DND-41 (cell line): ENCODE measurements around the gene CAPRIN2.

Experiments used
- ATAC-seq: fragments of 200-7000 bp; cut with Tn5 transposase; 3 replicates; pipeline ENCODE4 v1.9.1; 2021; ENCODE audit warnings: low read depth; ENCODE audit not compliant: insufficient read depth
- DNase-seq: peaks from one replicate; pipeline ENCODE4 v3.0.0-alpha.2; 2020
- H2AFZ ChIP-seq: 2 replicates; pipeline ENCODE4 v1.6.0; 2012; ENCODE audit warnings: low read depth, low read length
- H3K27ac ChIP-seq: 2 replicates; pipeline ENCODE4 v1.5.1; 2012; ENCODE audit warnings: low read length, inconsistent platforms
- H3K27me3 ChIP-seq: fragments of 200-600 bp; sonication (generic); 2 replicates; pipeline ENCODE4 v1.6.0; 2012; ENCODE audit warnings: low read length, mild to moderate bottlenecking, inconsistent platforms; ENCODE audit not compliant: insufficient read depth, poor library complexity
- H3K36me3 ChIP-seq: 2 replicates; pipeline ENCODE4 v1.5.1; 2012; ENCODE audit warnings: low read length, inconsistent platforms; ENCODE audit not compliant: insufficient read depth
- H3K4me1 ChIP-seq: 2 replicates; pipeline ENCODE4 v1.5.1; 2012; ENCODE audit warnings: mild to moderate bottlenecking, low read length; ENCODE audit not compliant: insufficient read depth
- H3K4me2 ChIP-seq: 2 replicates; pipeline ENCODE4 v1.6.0; 2012; ENCODE audit warnings: mild to moderate bottlenecking, moderate library complexity, low read length, inconsistent platforms; ENCODE audit not compliant: insufficient read depth
- H3K4me3 ChIP-seq, 2 experiments: fragments of 200-600 bp in 1 of 2; shearing (Covaris generic) in 1 of 2; 2 replicates each; pipeline ENCODE4 v1.5.1; 2012 to 2016; ENCODE audit warnings: inconsistent platforms in 2 of 2, low read length in 2 of 2, mild to moderate bottlenecking in 2 of 2, low read depth in 1 of 2, moderate library complexity in 1 of 2
- H3K79me2 ChIP-seq: 2 replicates; pipeline ENCODE4 v1.6.0; 2012; ENCODE audit warnings: low read length, inconsistent platforms; ENCODE audit not compliant: insufficient read depth
- H3K9ac ChIP-seq: 2 replicates; pipeline ENCODE4 v1.6.0; 2012; ENCODE audit warnings: low read depth, mild to moderate bottlenecking, inconsistent platforms, low read length, moderate library complexity
- H3K9me3 ChIP-seq: 2 replicates; pipeline ENCODE4 v1.5.1; 2012; ENCODE audit warnings: low read length, moderate library complexity, mild to moderate bottlenecking, inconsistent platforms; ENCODE audit not compliant: insufficient read depth, severe bottlenecking
- H4K20me1 ChIP-seq: 2 replicates; pipeline ENCODE4 v1.6.0; 2012; ENCODE audit warnings: low read length; ENCODE audit not compliant: insufficient read depth
- EZH2 ChIP-seq: IDR thresholded peaks from 3 replicates; pipeline ENCODE4 v1.6.1; 2012; ENCODE audit warnings: borderline replicate concordance, low read depth, mild to moderate bottlenecking, moderate library complexity, low read length, inconsistent platforms; ENCODE audit not compliant: severe bottlenecking
- TF ChIP-seq, protein P1 (sequence below): IDR thresholded peaks from 2 replicates; pipeline ENCODE4 v1.5.1; 2012; ENCODE audit warnings: borderline replicate concordance, low read length, moderate library complexity, mild to moderate bottlenecking; ENCODE audit not compliant: poor library complexity, severe bottlenecking; ENCODE audit errors: extremely low read depth

The CAPRIN2 gene

GRCh38 chr12:30754383-30754749 is 385 bp downstream of the CAPRIN2 start:
- H2AFZ ChIP-seq = peak overlapping the region; percentile 99
- ATAC-seq (peak; percentile 34), DNase-seq (no peak)
- H3K79me2 ChIP-seq = no peaks in the 10 kb centered on the region
- TF ChIP-seq EZH2 = no peak
- TF ChIP-seq, protein P1, sequence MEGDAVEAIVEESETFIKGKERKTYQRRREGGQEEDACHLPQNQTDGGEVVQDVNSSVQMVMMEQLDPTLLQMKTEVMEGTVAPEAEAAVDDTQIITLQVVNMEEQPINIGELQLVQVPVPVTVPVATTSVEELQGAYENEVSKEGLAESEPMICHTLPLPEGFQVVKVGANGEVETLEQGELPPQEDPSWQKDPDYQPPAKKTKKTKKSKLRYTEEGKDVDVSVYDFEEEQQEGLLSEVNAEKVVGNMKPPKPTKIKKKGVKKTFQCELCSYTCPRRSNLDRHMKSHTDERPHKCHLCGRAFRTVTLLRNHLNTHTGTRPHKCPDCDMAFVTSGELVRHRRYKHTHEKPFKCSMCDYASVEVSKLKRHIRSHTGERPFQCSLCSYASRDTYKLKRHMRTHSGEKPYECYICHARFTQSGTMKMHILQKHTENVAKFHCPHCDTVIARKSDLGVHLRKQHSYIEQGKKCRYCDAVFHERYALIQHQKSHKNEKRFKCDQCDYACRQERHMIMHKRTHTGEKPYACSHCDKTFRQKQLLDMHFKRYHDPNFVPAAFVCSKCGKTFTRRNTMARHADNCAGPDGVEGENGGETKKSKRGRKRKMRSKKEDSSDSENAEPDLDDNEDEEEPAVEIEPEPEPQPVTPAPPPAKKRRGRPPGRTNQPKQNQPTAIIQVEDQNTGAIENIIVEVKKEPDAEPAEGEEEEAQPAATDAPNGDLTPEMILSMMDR = no peak
- no peaks in the 10 kb centered on the region for H4K20me1 ChIP-seq
- no peaks in the 10 kb centered on the region for H3K9me3 ChIP-seq
- H3K36me3 ChIP-seq = no peaks in the 10 kb centered on the region; the same call in 1 of the 2 replicates
- peak overlapping the region; percentile 80 for H3K9ac ChIP-seq
- H3K4me2 ChIP-seq = peak overlapping the region; percentile 96
- peak overlapping the region; percentile 23 for H3K27ac ChIP-seq
- H3K4me3 ChIP-seq = peak overlapping the region; percentile 77 to 98
- peaks cover 28% of the 10 kb centered on the region for H3K4me1 ChIP-seq
- no peaks in the 10 kb centered on the region for H3K27me3 ChIP-seq

DNA sequence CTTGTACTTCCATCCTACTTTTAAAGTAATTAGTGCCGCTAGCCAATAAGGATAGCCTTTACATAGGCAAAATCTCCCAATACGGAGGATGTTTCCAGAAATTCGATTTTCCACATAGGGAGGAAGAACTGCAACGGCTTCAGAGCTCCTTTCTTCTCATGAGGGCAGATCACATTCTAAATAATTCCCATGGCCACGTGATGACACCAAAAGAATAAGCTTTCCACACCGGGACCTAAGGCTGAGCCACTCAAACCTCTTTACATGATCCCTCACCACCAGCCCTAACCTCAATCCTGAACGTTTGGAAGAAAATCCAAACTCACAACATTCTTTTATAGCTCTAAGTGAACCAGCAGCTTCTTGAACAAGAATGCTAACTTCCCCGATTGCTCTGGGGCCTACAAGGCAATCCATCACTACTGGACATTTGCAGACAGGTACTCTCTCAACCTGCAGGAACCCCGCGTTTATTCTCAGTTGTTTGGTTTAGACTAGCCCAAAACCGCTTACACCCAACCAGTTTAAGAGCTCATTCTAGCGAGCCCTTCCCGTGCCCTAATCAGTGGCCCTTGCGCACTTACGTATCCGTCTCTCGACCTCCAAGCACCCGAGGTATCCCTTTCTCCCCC is 884 bp downstream of the CAPRIN2 start:
- no peaks in the 10 kb centered on the region for H3K27me3 ChIP-seq

DNA sequence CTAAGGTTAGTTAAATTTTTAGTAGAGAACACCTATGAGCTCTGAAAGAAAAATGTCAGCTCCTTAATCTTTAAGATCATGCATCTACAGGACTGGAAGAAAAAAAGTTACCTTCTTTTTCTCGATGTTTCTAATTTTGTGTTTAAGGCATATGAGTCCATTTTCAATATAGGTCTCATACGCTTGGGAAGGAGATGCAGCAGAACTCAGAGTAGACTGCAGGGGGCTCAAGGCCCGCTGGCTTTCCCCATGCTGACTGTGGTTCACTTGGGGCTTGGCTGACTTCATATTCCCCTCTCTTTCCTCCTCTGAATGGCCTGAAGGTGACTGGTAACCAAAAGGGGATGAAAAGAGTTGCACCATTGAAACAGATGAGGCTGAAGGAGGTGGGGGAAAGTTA is 1.5 kb downstream of the CAPRIN2 start:
- Histone ChIP-seq H3K36me3 (no peaks in the 10 kb centered on the region; the same call in 1 of the 2 replicates), H3K27me3 (no peaks in the 10 kb centered on the region), H3K79me2 (no peaks in the 10 kb centered on the region), H3K4me3 (peak overlapping the region; percentile 77 to 98; a peak in 3 of 4 replicates), H3K9me3 (no peaks in the 10 kb centered on the region), H3K4me1 (peaks cover 28% of the 10 kb centered on the region), H3K4me2 (peak overlapping the region; percentile 96), H4K20me1 (no peaks in the 10 kb centered on the region), H3K27ac (no peak overlapping the region), H3K9ac (peak overlapping the region; percentile 80; the same call in 1 of the 2 replicates), H2AFZ (peak overlapping the region; percentile 99; the same call in 1 of the 2 replicates)
- ATAC-seq (no peak), DNase-seq (peak; percentile 46)
- TF ChIP-seq EZH2 = no peak
- TF ChIP-seq, protein P1 = peak; percentile 63

More for the DNA sequence above, 884 bp downstream of the CAPRIN2 start:
- Histone ChIP-seq H4K20me1 (no peaks in the 10 kb centered on the region), H3K79me2 (no peaks in the 10 kb centered on the region), H3K4me1 (peaks cover 28% of the 10 kb centered on the region), H2AFZ (peak overlapping the region; percentile 99), H3K4me2 (peak overlapping the region; percentile 96), H3K36me3 (no peaks in the 10 kb centered on the region; the same call in 1 of the 2 replicates), H3K4me3 (peak overlapping the region; percentile 77 to 98), H3K9me3 (no peaks in the 10 kb centered on the region), H3K9ac (peak overlapping the region; percentile 80), H3K27ac (peak overlapping the region; percentile 23)
- DNase-seq (no peak), ATAC-seq (no peak)
- TF ChIP-seq, protein P1 = no peak
- no peak for TF ChIP-seq EZH2
